HL-60 (cell line): ENCODE results near the gene MYO5B.

Experiments used
- POLR2AphosphoS5 ChIP-seq: IDR thresholded peaks from 2 replicates; pipeline ENCODE4 v1.6.1; 2012; ENCODE audit warnings: low read depth
- TF ChIP-seq, protein P1 (sequence below): IDR thresholded peaks from one replicate; pipeline ENCODE4 v1.5.1; 2011; ENCODE audit warnings: low read length, control low read depth, inconsistent platforms; ENCODE audit not compliant: insufficient read depth
- TF ChIP-seq, protein P2 (sequence below): IDR thresholded peaks from 2 replicates; pipeline ENCODE4 v1.6.1; 2012; ENCODE audit warnings: low read depth; ENCODE audit not compliant: insufficient replicate concordance

DNA sequence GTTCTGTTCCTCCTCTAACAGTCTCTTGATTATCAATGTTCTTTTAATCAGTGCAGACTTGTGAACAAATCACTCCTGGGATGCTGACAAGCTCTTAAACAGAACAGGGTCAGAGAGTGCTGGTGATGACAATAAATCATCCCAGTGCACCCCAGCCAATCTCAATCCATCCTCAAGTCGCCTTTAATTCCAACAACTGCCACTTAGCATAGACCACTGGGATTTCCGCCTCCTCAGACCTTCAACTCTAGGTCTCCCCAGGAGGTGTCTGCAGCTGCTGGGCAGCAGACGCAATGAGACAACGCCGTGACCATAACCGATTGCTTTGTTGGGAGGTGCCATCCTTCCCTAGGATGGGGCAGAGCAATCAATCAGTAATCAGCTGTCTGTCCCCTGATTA, 197.4 kb downstream of the MYO5B start:
- TF ChIP-seq, protein P1, sequence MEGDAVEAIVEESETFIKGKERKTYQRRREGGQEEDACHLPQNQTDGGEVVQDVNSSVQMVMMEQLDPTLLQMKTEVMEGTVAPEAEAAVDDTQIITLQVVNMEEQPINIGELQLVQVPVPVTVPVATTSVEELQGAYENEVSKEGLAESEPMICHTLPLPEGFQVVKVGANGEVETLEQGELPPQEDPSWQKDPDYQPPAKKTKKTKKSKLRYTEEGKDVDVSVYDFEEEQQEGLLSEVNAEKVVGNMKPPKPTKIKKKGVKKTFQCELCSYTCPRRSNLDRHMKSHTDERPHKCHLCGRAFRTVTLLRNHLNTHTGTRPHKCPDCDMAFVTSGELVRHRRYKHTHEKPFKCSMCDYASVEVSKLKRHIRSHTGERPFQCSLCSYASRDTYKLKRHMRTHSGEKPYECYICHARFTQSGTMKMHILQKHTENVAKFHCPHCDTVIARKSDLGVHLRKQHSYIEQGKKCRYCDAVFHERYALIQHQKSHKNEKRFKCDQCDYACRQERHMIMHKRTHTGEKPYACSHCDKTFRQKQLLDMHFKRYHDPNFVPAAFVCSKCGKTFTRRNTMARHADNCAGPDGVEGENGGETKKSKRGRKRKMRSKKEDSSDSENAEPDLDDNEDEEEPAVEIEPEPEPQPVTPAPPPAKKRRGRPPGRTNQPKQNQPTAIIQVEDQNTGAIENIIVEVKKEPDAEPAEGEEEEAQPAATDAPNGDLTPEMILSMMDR = no peak
- TF ChIP-seq, protein P2, sequence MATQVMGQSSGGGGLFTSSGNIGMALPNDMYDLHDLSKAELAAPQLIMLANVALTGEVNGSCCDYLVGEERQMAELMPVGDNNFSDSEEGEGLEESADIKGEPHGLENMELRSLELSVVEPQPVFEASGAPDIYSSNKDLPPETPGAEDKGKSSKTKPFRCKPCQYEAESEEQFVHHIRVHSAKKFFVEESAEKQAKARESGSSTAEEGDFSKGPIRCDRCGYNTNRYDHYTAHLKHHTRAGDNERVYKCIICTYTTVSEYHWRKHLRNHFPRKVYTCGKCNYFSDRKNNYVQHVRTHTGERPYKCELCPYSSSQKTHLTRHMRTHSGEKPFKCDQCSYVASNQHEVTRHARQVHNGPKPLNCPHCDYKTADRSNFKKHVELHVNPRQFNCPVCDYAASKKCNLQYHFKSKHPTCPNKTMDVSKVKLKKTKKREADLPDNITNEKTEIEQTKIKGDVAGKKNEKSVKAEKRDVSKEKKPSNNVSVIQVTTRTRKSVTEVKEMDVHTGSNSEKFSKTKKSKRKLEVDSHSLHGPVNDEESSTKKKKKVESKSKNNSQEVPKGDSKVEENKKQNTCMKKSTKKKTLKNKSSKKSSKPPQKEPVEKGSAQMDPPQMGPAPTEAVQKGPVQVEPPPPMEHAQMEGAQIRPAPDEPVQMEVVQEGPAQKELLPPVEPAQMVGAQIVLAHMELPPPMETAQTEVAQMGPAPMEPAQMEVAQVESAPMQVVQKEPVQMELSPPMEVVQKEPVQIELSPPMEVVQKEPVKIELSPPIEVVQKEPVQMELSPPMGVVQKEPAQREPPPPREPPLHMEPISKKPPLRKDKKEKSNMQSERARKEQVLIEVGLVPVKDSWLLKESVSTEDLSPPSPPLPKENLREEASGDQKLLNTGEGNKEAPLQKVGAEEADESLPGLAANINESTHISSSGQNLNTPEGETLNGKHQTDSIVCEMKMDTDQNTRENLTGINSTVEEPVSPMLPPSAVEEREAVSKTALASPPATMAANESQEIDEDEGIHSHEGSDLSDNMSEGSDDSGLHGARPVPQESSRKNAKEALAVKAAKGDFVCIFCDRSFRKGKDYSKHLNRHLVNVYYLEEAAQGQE = no peak
- no peak for TF ChIP-seq POLR2AphosphoS5
